Measurements from ENCODE around the gene FAM162A. TPM values are rescaled to one million over a fixed set of nuclear protein-coding genes. Genes with fewer than 3 reads are reported as not detected.
"Not testable (repeated sequence)": the region's sequence is repeated elsewhere in the genome, so short reads cannot be mapped to it uniquely, and the experiment has no call there.

FAM162A gene
- total and polyA plus RNA-seq, 7 experiments from 2014 or later = 17.6 to 123 (median 37.6) TPM

- H3K4me1 Mint-ChIP-seq = peaks cover 0 to 38% (median 0%) of the 10 kb centered on the region in 7 donors
- no peaks in the 10 kb centered on the region for H3K9me3 Mint-ChIP-seq
- POLR2A ChIA-PET = interaction anchor here (0.9 to 1.1 kb wide), 2 partner anchors 153 to 815 kb away, joined by 3 to 4 read pairs; partner anchors contain the start of gene KPNA1
- no peaks in the 10 kb centered on the region for H3K9me3 ChIP-seq (ENCODE audit: control insufficient read depth in 2 of 3, low read length in 3 of 3)
- H3K27ac ChIP-seq (ENCODE audit: low read depth, low read length) = no peak overlapping the region
- H3K27me3 ChIP-seq (ENCODE audit: control insufficient read depth in 2 of 2, insufficient read depth in 2 of 2, low read length in 2 of 2) = no peaks in the 10 kb centered on the region
- no peak overlapping the region for H3K4me3 ChIP-seq (ENCODE audit: low read length)
- no peak overlapping the region for H3K27ac Mint-ChIP-seq
- CTCF ChIA-PET = no interaction called here
- DNase-seq = no peak
- H3K4me1 ChIP-seq (ENCODE audit: control insufficient read depth in 2 of 2, insufficient read depth in 2 of 2, low read length in 2 of 2) = no peaks in the 10 kb centered on the region
- intact Hi-C loops (cut with micrococcal nuclease) = no loop called here
- no peak overlapping the region for H3K4me3 Mint-ChIP-seq
- H3K36me3 ChIP-seq (ENCODE audit: control insufficient read depth in 2 of 3, insufficient read depth in 3 of 3, low read length in 3 of 3) = peaks cover 0 to 48% (median 4%) of the 10 kb centered on the region in 3 experiments
- peaks cover 0 to 37% (median 4%) of the 10 kb centered on the region in 5 donors for H3K36me3 Mint-ChIP-seq
- no peaks in the 10 kb centered on the region for H3K27me3 Mint-ChIP-seq
- no peak for ATAC-seq
These were observed 22.0 kb upstream of the FAM162A start for GRCh38 chr3:122362026-122362425.

GRCh38 chr3:122364490-122364889 lies 19.5 kb upstream of the FAM162A start:
- POLR2A ChIA-PET = no interaction called here
- no peak for ATAC-seq
- intact Hi-C loops (cut with micrococcal nuclease) = no loop called here
- Mint-ChIP-seq H3K27me3 (no peaks in the 10 kb centered on the region), H3K4me1 (peaks cover 0 to 31% (median 0%) of the 10 kb centered on the region in 7 donors), H3K27ac (peak overlapping the region in 3 of 9 donors; percentile 40 to 70 (median 42)), H3K9me3 (no peaks in the 10 kb centered on the region), H3K4me3 (no peak overlapping the region), H3K36me3 (peaks cover 4 to 48% (median 7%) of the 10 kb centered on the region in 5 donors)
- H3K27ac ChIP-seq (ENCODE audit: low read depth, low read length) = no peak overlapping the region
- H3K9me3 ChIP-seq (ENCODE audit: control insufficient read depth in 2 of 3, low read length in 3 of 3) = no peaks in the 10 kb centered on the region
- no peak for DNase-seq
- no peaks in the 10 kb centered on the region for H3K27me3 ChIP-seq (ENCODE audit: control insufficient read depth in 2 of 2, insufficient read depth in 2 of 2, low read length in 2 of 2)
- H3K4me1 ChIP-seq (ENCODE audit: control insufficient read depth in 2 of 2, insufficient read depth in 2 of 2, low read length in 2 of 2) = no peaks in the 10 kb centered on the region
- CTCF ChIA-PET = no interaction called here
- H3K36me3 ChIP-seq (ENCODE audit: control insufficient read depth in 2 of 3, insufficient read depth in 3 of 3, low read length in 3 of 3) = peaks cover 2 to 51% (median 4%) of the 10 kb centered on the region in 3 experiments
- H3K4me3 ChIP-seq (ENCODE audit: low read length) = no peak overlapping the region

GRCh38 chr3:122365073-122365472 lies 18.9 kb upstream of the FAM162A start:
- no peak for ATAC-seq
- no peak overlapping the region for H3K4me3 Mint-ChIP-seq

GRCh38 chr3:122365582-122366378 lies 18.2 kb upstream of the FAM162A start:
- DNase-seq; H3K9me3 ChIP-seq (ENCODE audit: control insufficient read depth in 2 of 3, low read length in 3 of 3); H3K27me3 Mint-ChIP-seq; POLR2A ChIA-PET; H3K9me3 Mint-ChIP-seq; H3K4me1 ChIP-seq (ENCODE audit: control insufficient read depth in 2 of 2, insufficient read depth in 2 of 2, low read length in 2 of 2); H3K4me3 ChIP-seq (ENCODE audit: low read length); intact Hi-C loops (cut with micrococcal nuclease); ATAC-seq; H3K27ac ChIP-seq (ENCODE audit: low read depth, low read length); H3K27me3 ChIP-seq (ENCODE audit: control insufficient read depth in 2 of 2, insufficient read depth in 2 of 2, low read length in 2 of 2): not testable (repeated sequence)
- Mint-ChIP-seq H3K4me3 (peak overlapping the region in 1 of 10 donors; percentile 12), H3K36me3 (peaks cover 4 to 46% (median 7%) of the 10 kb centered on the region in 5 donors), H3K27ac (peak overlapping the region in 1 of 9 donors; percentile 72), H3K4me1 (peaks cover 0 to 31% (median 0%) of the 10 kb centered on the region in 7 donors)
- H3K36me3 ChIP-seq (ENCODE audit: control insufficient read depth in 2 of 3, insufficient read depth in 3 of 3, low read length in 3 of 3) = peaks cover 4 to 60% (median 5%) of the 10 kb centered on the region in 3 experiments
- CTCF ChIA-PET = interaction anchor here (0.6 kb wide), 1 partner anchor 329 kb away, joined by 3 read pairs; no protein-coding TSS in a partner anchor

More at GRCh38 chr3:122365073-122365472, 18.9 kb upstream of the FAM162A start:
- H3K27me3 ChIP-seq (ENCODE audit: control insufficient read depth in 2 of 2, insufficient read depth in 2 of 2, low read length in 2 of 2) = no peaks in the 10 kb centered on the region
- intact Hi-C loops (cut with micrococcal nuclease) = no loop called here
- H3K9me3 ChIP-seq (ENCODE audit: control insufficient read depth in 2 of 3, low read length in 3 of 3) = no peaks in the 10 kb centered on the region
- Mint-ChIP-seq H3K4me1 (peaks cover 0 to 31% (median 0%) of the 10 kb centered on the region in 7 donors), H3K36me3 (peaks cover 4 to 50% (median 7%) of the 10 kb centered on the region in 5 donors), H3K27me3 (no peaks in the 10 kb centered on the region), H3K9me3 (no peaks in the 10 kb centered on the region), H3K27ac (peak overlapping the region in 1 of 9 donors; percentile 72)
- no peak overlapping the region for H3K27ac ChIP-seq (ENCODE audit: low read depth, low read length)
- H3K4me3 ChIP-seq (ENCODE audit: low read length) = no peak overlapping the region
- ChIA-PET CTCF (no interaction called here), POLR2A (no interaction called here)
- peaks cover 4 to 55% (median 5%) of the 10 kb centered on the region in 3 experiments for H3K36me3 ChIP-seq (ENCODE audit: control insufficient read depth in 2 of 3, insufficient read depth in 3 of 3, low read length in 3 of 3)
- DNase-seq = no peak
- H3K4me1 ChIP-seq (ENCODE audit: control insufficient read depth in 2 of 2, insufficient read depth in 2 of 2, low read length in 2 of 2) = no peaks in the 10 kb centered on the region

GRCh38 chr3:122366379-122366749 lies 17.6 kb upstream of the FAM162A start:
- H3K36me3 Mint-ChIP-seq = peaks cover 5 to 50% (median 8%) of the 10 kb centered on the region in 5 donors

GRCh38 chr3:122374034-122374433 lies 9.9 kb upstream of the FAM162A start:
- H3K9me3 Mint-ChIP-seq = peaks cover 0 to 2% (median 0%) of the 10 kb centered on the region in 11 donors
- Histone ChIP-seq H3K36me3 (ENCODE audit: control insufficient read depth in 2 of 3, insufficient read depth in 3 of 3, low read length in 3 of 3) (peaks cover 0 to 14% (median 5%) of the 10 kb centered on the region in 3 experiments), H3K27ac (ENCODE audit: low read depth, low read length) (no peak overlapping the region), H3K27me3 (ENCODE audit: control insufficient read depth in 2 of 2, insufficient read depth in 2 of 2, low read length in 2 of 2) (no peaks in the 10 kb centered on the region), H3K4me1 (ENCODE audit: control insufficient read depth in 2 of 2, insufficient read depth in 2 of 2, low read length in 2 of 2) (no peaks in the 10 kb centered on the region), H3K9me3 (ENCODE audit: control insufficient read depth in 2 of 3, low read length in 3 of 3) (no peaks in the 10 kb centered on the region), H3K4me3 (ENCODE audit: low read length) (no peak overlapping the region)
- no peaks in the 10 kb centered on the region for H3K27me3 Mint-ChIP-seq
- ChIA-PET CTCF (no interaction called here), POLR2A (no interaction called here)
- ATAC-seq = no peak
- DNase-seq = no peak
- H3K4me1 Mint-ChIP-seq = peaks cover 4 to 20% (median 11%) of the 10 kb centered on the region in 7 donors
- peaks cover 4 to 28% (median 15%) of the 10 kb centered on the region in 5 donors for H3K36me3 Mint-ChIP-seq
- intact Hi-C loops (cut with micrococcal nuclease) = no loop called here
- no peak overlapping the region for H3K4me3 Mint-ChIP-seq
- no peak overlapping the region for H3K27ac Mint-ChIP-seq

More at GRCh38 chr3:122366379-122366749, 17.6 kb upstream of the FAM162A start:
- no peak for DNase-seq
- no peaks in the 10 kb centered on the region for H3K9me3 ChIP-seq (ENCODE audit: control insufficient read depth in 2 of 3, low read length in 3 of 3)
- POLR2A ChIA-PET = no interaction called here
- no peak overlapping the region for H3K4me3 ChIP-seq (ENCODE audit: low read length)
- no peak for ATAC-seq
- Mint-ChIP-seq H3K9me3 (no peaks in the 10 kb centered on the region), H3K27me3 (no peaks in the 10 kb centered on the region), H3K4me3 (no peak overlapping the region), H3K27ac (no peak overlapping the region), H3K4me1 (peaks cover 0 to 35% (median 0%) of the 10 kb centered on the region in 7 donors)
- H3K36me3 ChIP-seq (ENCODE audit: control insufficient read depth in 2 of 3, insufficient read depth in 3 of 3, low read length in 3 of 3) = peaks cover 4 to 61% (median 5%) of the 10 kb centered on the region in 3 experiments
- intact Hi-C loops (cut with micrococcal nuclease) = no loop called here
- no peaks in the 10 kb centered on the region for H3K27me3 ChIP-seq (ENCODE audit: control insufficient read depth in 2 of 2, insufficient read depth in 2 of 2, low read length in 2 of 2)
- CTCF ChIA-PET = interaction anchor here (0.6 kb wide), 1 partner anchor 329 kb away, joined by 3 read pairs; no protein-coding TSS in a partner anchor
- no peak overlapping the region for H3K27ac ChIP-seq (ENCODE audit: low read depth, low read length)
- H3K4me1 ChIP-seq (ENCODE audit: control insufficient read depth in 2 of 2, insufficient read depth in 2 of 2, low read length in 2 of 2) = no peaks in the 10 kb centered on the region

All from naive thymus-derived CD4-positive, alpha-beta T cell (primary cell).